GM19043 (cell line): ENCODE data around the gene MGARP.

Experiments
- ATAC-seq: cut with Tn5 transposase; IDR thresholded peaks from one replicate; pipeline ENCODE4 v1.9.1; 2021; ENCODE audit warnings: low read depth; ENCODE audit not compliant: unreplicated experiment

MGARP gene

GRCh38 chr4:139247241-139247640 lies 32.8 kb downstream of the MGARP start:
- ATAC-seq, result no peak

- ATAC-seq, result no peak
Measured at GRCh38 chr4:139246166-139246565, 33.9 kb downstream of the MGARP start.

GRCh38 chr4:139245590-139245989 lies 34.4 kb downstream of the MGARP start:
- ATAC-seq, result no peak

GRCh38 chr4:139243448-139244365 lies 36.3 kb downstream of the MGARP start:
- no peak for ATAC-seq

- no peak for ATAC-seq
Measured at GRCh38 chr4:139242511-139243051, 37.4 kb downstream of the MGARP start.

- no peak for ATAC-seq
Measured at GRCh38 chr4:139241784-139242151, 38.3 kb downstream of the MGARP start.

- no peak for ATAC-seq
Measured at GRCh38 chr4:139241086-139241783, 38.8 kb downstream of the MGARP start.

- no peak for ATAC-seq
Measured at GRCh38 chr4:139239127-139239772, 40.8 kb downstream of the MGARP start.

- ATAC-seq, result no peak
Measured at GRCh38 chr4:139234253-139234652, 45.8 kb downstream of the MGARP start.

- peak; percentile 64 for ATAC-seq
Measured at GRCh38 chr4:139229534-139230039, 50.4 kb downstream of the MGARP start.

- ATAC-seq, result peak; percentile 43
Measured at GRCh38 chr4:139227729-139228404, 52.2 kb downstream of the MGARP start.

GRCh38 chr4:139223682-139224317 lies 56.2 kb downstream of the MGARP start:
- ATAC-seq, result no peak

- no peak for ATAC-seq
Measured at GRCh38 chr4:139222215-139222614, 57.8 kb downstream of the MGARP start.

- no peak for ATAC-seq
Measured at GRCh38 chr4:139221687-139222086, 58.3 kb downstream of the MGARP start.

GRCh38 chr4:139219450-139220055 lies 60.5 kb downstream of the MGARP start:
- ATAC-seq, result no peak
